ENCODE measurements around the gene PICALM.

- no peak for TF ChIP-seq POLR2A (IDR thresholded peaks at IDR 0.05)
- TF ChIP-seq, protein P1, sequence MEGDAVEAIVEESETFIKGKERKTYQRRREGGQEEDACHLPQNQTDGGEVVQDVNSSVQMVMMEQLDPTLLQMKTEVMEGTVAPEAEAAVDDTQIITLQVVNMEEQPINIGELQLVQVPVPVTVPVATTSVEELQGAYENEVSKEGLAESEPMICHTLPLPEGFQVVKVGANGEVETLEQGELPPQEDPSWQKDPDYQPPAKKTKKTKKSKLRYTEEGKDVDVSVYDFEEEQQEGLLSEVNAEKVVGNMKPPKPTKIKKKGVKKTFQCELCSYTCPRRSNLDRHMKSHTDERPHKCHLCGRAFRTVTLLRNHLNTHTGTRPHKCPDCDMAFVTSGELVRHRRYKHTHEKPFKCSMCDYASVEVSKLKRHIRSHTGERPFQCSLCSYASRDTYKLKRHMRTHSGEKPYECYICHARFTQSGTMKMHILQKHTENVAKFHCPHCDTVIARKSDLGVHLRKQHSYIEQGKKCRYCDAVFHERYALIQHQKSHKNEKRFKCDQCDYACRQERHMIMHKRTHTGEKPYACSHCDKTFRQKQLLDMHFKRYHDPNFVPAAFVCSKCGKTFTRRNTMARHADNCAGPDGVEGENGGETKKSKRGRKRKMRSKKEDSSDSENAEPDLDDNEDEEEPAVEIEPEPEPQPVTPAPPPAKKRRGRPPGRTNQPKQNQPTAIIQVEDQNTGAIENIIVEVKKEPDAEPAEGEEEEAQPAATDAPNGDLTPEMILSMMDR (IDR thresholded peaks at IDR 0.05): no peak
Observed at GRCh38 chr11:86056351-86056854, 12.5 kb downstream of the PICALM start.

Data from tibial nerve (tissue), 3 donors.